ENCODE data around the gene HOATZ. TPM values are rescaled to one million over a fixed set of nuclear protein-coding genes. Genes with fewer than 3 reads are reported as not detected.

HOATZ gene
- total RNA-seq, 1 donor from 2014 or later = not detected

GRCh38 chr11:111490496-111490895 is 24.1 kb upstream of the HOATZ start:
- Mint-ChIP-seq H3K27me3 (ENCODE audit: low read depth) (peaks cover 8% of the 10 kb centered on the region), H3K27ac (ENCODE audit: unreplicated experiment) (no peak overlapping the region), H3K4me1 (no peaks in the 10 kb centered on the region), H3K36me3 (ENCODE audit: low read depth) (peaks cover 8% of the 10 kb centered on the region), H3K4me3 (no peak overlapping the region), H3K9me3 (peaks cover 12% of the 10 kb centered on the region)
- DNase-seq (ENCODE audit: low read depth, low spot score) = no peak
- no peak for TF ChIP-seq CTCF (conservative IDR thresholded peaks at IDR 0.05)

GRCh38 chr11:111494040-111494439 is 20.5 kb upstream of the HOATZ start:
- TF ChIP-seq CTCF (conservative IDR thresholded peaks at IDR 0.05) = no peak
- H3K9me3 Mint-ChIP-seq = no peaks in the 10 kb centered on the region
- H3K27ac Mint-ChIP-seq (ENCODE audit: unreplicated experiment) = no peak overlapping the region
- H3K27me3 Mint-ChIP-seq (ENCODE audit: low read depth) = peaks cover 12% of the 10 kb centered on the region
- no peak overlapping the region for H3K4me3 Mint-ChIP-seq
- H3K4me1 Mint-ChIP-seq = no peaks in the 10 kb centered on the region
- no peak for DNase-seq (ENCODE audit: low read depth, low spot score)
- no peaks in the 10 kb centered on the region for H3K36me3 Mint-ChIP-seq (ENCODE audit: low read depth)

- Mint-ChIP-seq H3K36me3 (ENCODE audit: low read depth) (no peaks in the 10 kb centered on the region), H3K9me3 (no peaks in the 10 kb centered on the region), H3K27me3 (ENCODE audit: low read depth) (peaks cover 18% of the 10 kb centered on the region), H3K4me3 (no peak overlapping the region), H3K4me1 (no peaks in the 10 kb centered on the region), H3K27ac (ENCODE audit: unreplicated experiment) (no peak overlapping the region)
- no peak for TF ChIP-seq CTCF (conservative IDR thresholded peaks at IDR 0.05)
- no peak for DNase-seq (ENCODE audit: low read depth, low spot score)
These were observed 15.1 kb upstream of the HOATZ start for GRCh38 chr11:111499483-111499882.

- Mint-ChIP-seq H3K27me3 (ENCODE audit: low read depth) (peaks cover 26% of the 10 kb centered on the region), H3K27ac (ENCODE audit: unreplicated experiment) (no peak overlapping the region), H3K4me1 (no peaks in the 10 kb centered on the region), H3K9me3 (peaks cover 2% of the 10 kb centered on the region), H3K36me3 (ENCODE audit: low read depth) (no peaks in the 10 kb centered on the region), H3K4me3 (no peak overlapping the region)
- DNase-seq (ENCODE audit: low read depth, low spot score) = no peak
- TF ChIP-seq CTCF (conservative IDR thresholded peaks at IDR 0.05) = no peak
These were observed 14.1 kb upstream of the HOATZ start for GRCh38 chr11:111500481-111500880.

GRCh38 chr11:111502611-111503010 is 12.0 kb upstream of the HOATZ start:
- Mint-ChIP-seq H3K4me3 (no peak overlapping the region), H3K36me3 (ENCODE audit: low read depth) (no peaks in the 10 kb centered on the region), H3K27me3 (ENCODE audit: low read depth) (peaks cover 32% of the 10 kb centered on the region), H3K9me3 (peaks cover 3% of the 10 kb centered on the region), H3K4me1 (no peaks in the 10 kb centered on the region), H3K27ac (ENCODE audit: unreplicated experiment) (no peak overlapping the region)
- DNase-seq (ENCODE audit: low read depth, low spot score) = no peak
- no peak for TF ChIP-seq CTCF (conservative IDR thresholded peaks at IDR 0.05)

- TF ChIP-seq CTCF (conservative IDR thresholded peaks at IDR 0.05) = no peak
- H3K27ac Mint-ChIP-seq (ENCODE audit: unreplicated experiment) = no peak overlapping the region
These were observed 4.3 kb upstream of the HOATZ start for GRCh38 chr11:111510311-111510710.

More at GRCh38 chr11:111510311-111510710, 4.3 kb upstream of the HOATZ start:
- peaks cover 65% of the 10 kb centered on the region for H3K27me3 Mint-ChIP-seq (ENCODE audit: low read depth)
- no peaks in the 10 kb centered on the region for H3K36me3 Mint-ChIP-seq (ENCODE audit: low read depth)
- DNase-seq (ENCODE audit: low read depth, low spot score) = no peak
- H3K4me1 Mint-ChIP-seq = peaks cover 8% of the 10 kb centered on the region
- no peak overlapping the region for H3K4me3 Mint-ChIP-seq
- peaks cover 3% of the 10 kb centered on the region for H3K9me3 Mint-ChIP-seq

All from neural crest cell (in vitro differentiated cells).